ENCODE results near the gene LILRA6. TPM values are rescaled to one million over a fixed set of nuclear protein-coding genes. Genes with fewer than 3 reads are reported as not detected.
"Not testable (repeated sequence)": the region's sequence is repeated elsewhere in the genome, so short reads cannot be mapped to it uniquely, and the experiment has no call there.

Gene LILRA6
- total RNA-seq, 2 experiments from 2014 or later: not detected

GRCh38 chr19:54245936-54246335, 3.3 kb upstream of the LILRA6 start:
- no TSS peak for BruUV-seq (replicated peaks)
- no peaks in the 10 kb centered on the region for H3K4me1 ChIP-seq (ENCODE audit: insufficient read depth, low read length, poor library complexity, severe bottlenecking)
- H3K27ac ChIP-seq (ENCODE audit: low read depth, low read length, poor library complexity, severe bottlenecking): no peak overlapping the region
- ChIA-PET POLR2A (no interaction called here), CTCF (ENCODE audit: unreplicated experiment) (no interaction called here)
- no peaks in the 10 kb centered on the region for H3K79me2 ChIP-seq (ENCODE audit: insufficient read depth, low read depth, low read length)
- H2AFZ ChIP-seq (ENCODE audit: low read length): no peak overlapping the region
- no peaks in the 10 kb centered on the region for H3K9me2 ChIP-seq (ENCODE audit: insufficient read depth, low read length)
- DNase-seq (ENCODE audit: low spot score): no peak
- TF ChIP-seq CTCF (conservative IDR thresholded peaks at IDR 0.05; ENCODE audit: low read length) (no peak), EZH2phosphoT487 (IDR thresholded peaks at IDR 0.05; ENCODE audit: borderline replicate concordance, low read depth, low read length) (no peak)
- H3K4me3 ChIP-seq (ENCODE audit: low read depth, low read length, poor library complexity, severe bottlenecking): no peak overlapping the region
- H3K9me3 ChIP-seq (ENCODE audit: low read length): no peaks in the 10 kb centered on the region
- intact Hi-C loops (cut with micrococcal nuclease; ENCODE audit: unreplicated experiment): no loop called here
- H4K20me1 ChIP-seq (ENCODE audit: insufficient read depth, low read length): no peaks in the 10 kb centered on the region
- H3K4me2 ChIP-seq (ENCODE audit: low read length): no peak overlapping the region
- no peaks in the 10 kb centered on the region for H3K36me3 ChIP-seq (ENCODE audit: insufficient read depth, low read length)

GRCh38 chr19:54243809-54244208, 1.2 kb upstream of the LILRA6 start:
- BruUV-seq (replicated peaks); H2AFZ ChIP-seq (ENCODE audit: low read length); H3K4me2 ChIP-seq (ENCODE audit: low read length); H3K9me2 ChIP-seq (ENCODE audit: insufficient read depth, low read length); POLR2A ChIA-PET; H3K27ac ChIP-seq (ENCODE audit: low read depth, low read length, poor library complexity, severe bottlenecking); intact Hi-C loops (cut with micrococcal nuclease; ENCODE audit: unreplicated experiment); H4K20me1 ChIP-seq (ENCODE audit: insufficient read depth, low read length); H3K9me3 ChIP-seq (ENCODE audit: low read length); DNase-seq (ENCODE audit: low spot score); CTCF ChIA-PET (ENCODE audit: unreplicated experiment); H3K4me3 ChIP-seq (ENCODE audit: low read depth, low read length, poor library complexity, severe bottlenecking); H3K79me2 ChIP-seq (ENCODE audit: insufficient read depth, low read depth, low read length); H3K4me1 ChIP-seq (ENCODE audit: insufficient read depth, low read length, poor library complexity, severe bottlenecking); H3K36me3 ChIP-seq (ENCODE audit: insufficient read depth, low read length): not testable (repeated sequence)

GRCh38 chr19:54242234-54242633, 356 bp downstream of the LILRA6 start:
- H2AFZ ChIP-seq (ENCODE audit: low read length); H4K20me1 ChIP-seq (ENCODE audit: insufficient read depth, low read length); H3K4me1 ChIP-seq (ENCODE audit: insufficient read depth, low read length, poor library complexity, severe bottlenecking); H3K9me2 ChIP-seq (ENCODE audit: insufficient read depth, low read length); H3K9me3 ChIP-seq (ENCODE audit: low read length); POLR2A ChIA-PET; H3K27ac ChIP-seq (ENCODE audit: low read depth, low read length, poor library complexity, severe bottlenecking); H3K79me2 ChIP-seq (ENCODE audit: insufficient read depth, low read depth, low read length); BruUV-seq (replicated peaks); H3K4me3 ChIP-seq (ENCODE audit: low read depth, low read length, poor library complexity, severe bottlenecking); intact Hi-C loops (cut with micrococcal nuclease; ENCODE audit: unreplicated experiment); H3K36me3 ChIP-seq (ENCODE audit: insufficient read depth, low read length); H3K4me2 ChIP-seq (ENCODE audit: low read length); CTCF ChIA-PET (ENCODE audit: unreplicated experiment); DNase-seq (ENCODE audit: low spot score): not testable (repeated sequence)

GRCh38 chr19:54240372-54241336, 1.9 kb downstream of the LILRA6 start:
- DNase-seq (ENCODE audit: low spot score); H2AFZ ChIP-seq (ENCODE audit: low read length); H3K27ac ChIP-seq (ENCODE audit: low read depth, low read length, poor library complexity, severe bottlenecking); H3K4me2 ChIP-seq (ENCODE audit: low read length); H3K9me3 ChIP-seq (ENCODE audit: low read length); H3K4me1 ChIP-seq (ENCODE audit: insufficient read depth, low read length, poor library complexity, severe bottlenecking); H3K36me3 ChIP-seq (ENCODE audit: insufficient read depth, low read length); intact Hi-C loops (cut with micrococcal nuclease; ENCODE audit: unreplicated experiment); BruUV-seq (replicated peaks); H3K79me2 ChIP-seq (ENCODE audit: insufficient read depth, low read depth, low read length); POLR2A ChIA-PET; H4K20me1 ChIP-seq (ENCODE audit: insufficient read depth, low read length); H3K9me2 ChIP-seq (ENCODE audit: insufficient read depth, low read length); H3K4me3 ChIP-seq (ENCODE audit: low read depth, low read length, poor library complexity, severe bottlenecking); CTCF ChIA-PET (ENCODE audit: unreplicated experiment): not testable (repeated sequence)

GRCh38 chr19:54239491-54240371, 2.9 kb downstream of the LILRA6 start:
- H3K4me1 ChIP-seq (ENCODE audit: insufficient read depth, low read length, poor library complexity, severe bottlenecking); H3K9me2 ChIP-seq (ENCODE audit: insufficient read depth, low read length); DNase-seq (ENCODE audit: low spot score); CTCF ChIA-PET (ENCODE audit: unreplicated experiment); BruUV-seq (replicated peaks); H3K79me2 ChIP-seq (ENCODE audit: insufficient read depth, low read depth, low read length); H2AFZ ChIP-seq (ENCODE audit: low read length); H3K4me2 ChIP-seq (ENCODE audit: low read length); H3K4me3 ChIP-seq (ENCODE audit: low read depth, low read length, poor library complexity, severe bottlenecking); H4K20me1 ChIP-seq (ENCODE audit: insufficient read depth, low read length); H3K36me3 ChIP-seq (ENCODE audit: insufficient read depth, low read length); H3K27ac ChIP-seq (ENCODE audit: low read depth, low read length, poor library complexity, severe bottlenecking); intact Hi-C loops (cut with micrococcal nuclease; ENCODE audit: unreplicated experiment); POLR2A ChIA-PET; H3K9me3 ChIP-seq (ENCODE audit: low read length): not testable (repeated sequence)
